CD4-positive, alpha-beta T cell treated with Interleukin-17A for 4 hours (primary cell): ENCODE data around the gene U2AF2.

ENCODE experiments used
- DNase-seq: peaks from one replicate; pipeline ENCODE4 v3.0.0-alpha.2; 2020; ENCODE audit warnings: mixed read lengths

The U2AF2 gene

GRCh38 chr19:55677572-55678028 lies 22.8 kb downstream of the U2AF2 start:
- DNase-seq = no peak

- no peak for DNase-seq
These were observed 23.4 kb downstream of the U2AF2 start for GRCh38 chr19:55678121-55678671.

DNA sequence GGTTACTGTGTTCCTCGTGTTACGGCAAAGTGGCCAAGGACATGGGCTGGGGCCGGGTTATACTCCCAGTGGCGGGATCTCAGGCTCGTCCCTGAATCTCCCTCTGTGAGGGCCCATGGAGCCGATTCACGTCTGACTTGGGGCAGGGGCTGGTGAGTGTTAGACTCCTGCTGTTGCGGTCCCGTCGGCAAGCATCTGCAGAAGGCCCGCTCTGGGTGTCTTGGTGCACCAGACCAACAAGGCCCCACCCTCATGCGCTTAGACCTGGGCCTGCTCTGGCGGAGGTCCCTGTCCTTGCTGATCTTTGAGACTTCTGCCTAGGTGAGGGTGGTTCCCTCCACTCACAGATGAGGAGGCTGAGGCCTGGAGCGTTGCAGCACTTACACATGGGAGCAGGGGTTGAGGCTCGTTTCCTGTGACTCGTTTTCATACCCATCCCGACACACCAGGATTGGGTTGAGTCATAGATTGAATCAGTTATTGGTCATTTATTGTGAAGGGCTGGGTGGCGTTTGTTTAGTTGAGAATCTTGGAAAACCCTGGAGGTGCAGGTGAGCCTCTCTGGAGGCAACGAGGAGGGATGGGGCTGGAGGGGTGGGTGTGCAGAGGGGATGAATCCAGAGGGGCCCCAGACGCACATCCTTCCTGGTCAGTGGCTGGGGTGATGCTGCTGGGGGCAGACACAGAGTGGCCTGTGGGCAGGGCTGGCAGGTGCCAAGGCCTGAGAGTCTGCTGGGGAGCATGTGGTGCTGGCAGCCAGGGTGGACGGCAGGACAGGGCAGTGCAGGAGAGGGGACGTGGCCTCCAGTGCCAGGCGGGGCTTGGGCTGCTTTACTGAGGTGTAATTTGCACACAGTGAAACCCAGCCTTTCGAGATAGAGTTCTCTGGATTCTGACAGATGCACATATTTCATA lies 24.8 kb downstream of the U2AF2 start:
- DNase-seq = no peak

DNA sequence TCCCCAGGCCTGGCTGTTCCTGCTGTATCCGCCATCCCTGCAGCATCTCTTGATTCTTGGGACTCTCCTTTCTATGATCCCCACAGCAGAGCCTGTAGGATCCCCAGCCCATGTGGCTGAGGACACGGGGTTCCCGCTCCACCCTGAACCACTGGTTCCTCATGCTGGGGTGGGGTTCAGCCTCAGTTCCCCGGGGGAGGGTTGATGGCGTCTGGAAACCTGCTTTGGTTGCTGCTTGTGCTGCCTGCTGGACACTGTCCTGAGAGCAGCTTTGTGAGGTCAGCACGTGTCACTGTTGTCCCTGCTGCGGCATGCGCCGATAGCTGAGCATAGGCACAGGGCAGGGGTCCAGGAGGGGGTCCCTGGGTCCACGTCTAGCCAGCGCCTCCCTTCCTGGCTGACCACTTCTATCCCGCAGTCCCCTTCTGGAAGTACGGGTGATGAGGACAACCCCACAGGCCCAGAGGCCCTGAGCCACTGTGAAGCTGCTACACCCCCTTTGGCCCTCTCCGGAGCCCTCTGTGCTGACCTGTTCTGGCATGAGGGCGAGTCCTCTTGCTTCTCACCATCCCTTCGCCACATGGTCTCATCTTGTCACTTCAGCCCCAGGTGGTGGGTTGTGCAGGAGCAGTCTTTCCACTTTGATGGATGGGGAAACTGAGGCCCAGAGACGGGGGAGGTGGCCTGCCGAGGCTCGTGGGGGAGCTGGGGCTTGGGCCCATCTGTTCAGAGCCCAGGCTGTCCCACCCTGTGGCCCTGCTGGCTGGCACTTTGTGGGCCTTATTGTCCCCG lies 25.7 kb downstream of the U2AF2 start:
- no peak for DNase-seq

- DNase-seq = no peak
These were observed 26.6 kb downstream of the U2AF2 start for GRCh38 chr19:55681131-55682092.

DNA sequence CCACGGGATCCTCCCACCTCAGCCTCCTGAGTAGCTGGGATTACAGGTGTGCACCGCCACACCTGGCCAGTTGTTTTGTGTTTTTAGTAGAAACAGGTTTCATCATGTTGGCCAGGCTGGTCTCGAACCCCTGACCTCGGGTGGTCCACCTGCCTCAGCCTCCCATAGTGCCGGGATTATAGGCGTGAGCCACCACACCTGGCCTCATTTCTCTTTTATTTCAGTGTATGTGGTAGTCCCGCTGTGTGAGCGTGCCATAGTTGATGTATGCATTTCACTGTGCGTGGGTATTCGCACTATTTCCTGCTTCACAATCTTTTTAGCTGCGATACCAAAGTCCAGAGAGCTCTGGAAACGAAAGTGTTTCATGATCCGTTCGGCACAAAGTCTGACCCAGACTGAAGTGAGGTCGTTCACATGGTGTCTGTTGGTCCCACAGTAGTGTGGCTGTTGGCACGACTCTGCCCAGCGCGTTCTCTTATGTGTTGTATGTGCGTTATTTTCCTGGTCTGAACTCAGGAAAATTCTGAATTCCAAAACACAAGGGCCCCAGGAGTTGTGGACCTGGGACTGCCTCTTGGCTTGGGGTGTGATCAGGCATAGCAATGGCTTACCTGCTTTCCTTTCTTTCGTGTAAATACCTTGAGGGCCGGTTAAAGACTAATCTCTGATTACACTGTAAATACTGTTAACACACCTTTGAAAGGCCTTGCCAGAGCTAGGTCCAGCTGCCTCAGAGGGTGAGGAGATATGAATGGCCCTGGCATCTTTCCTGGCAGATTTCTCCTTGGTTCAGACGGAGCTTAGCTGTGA lies 28.8 kb downstream of the U2AF2 start:
- DNase-seq = no peak

DNA sequence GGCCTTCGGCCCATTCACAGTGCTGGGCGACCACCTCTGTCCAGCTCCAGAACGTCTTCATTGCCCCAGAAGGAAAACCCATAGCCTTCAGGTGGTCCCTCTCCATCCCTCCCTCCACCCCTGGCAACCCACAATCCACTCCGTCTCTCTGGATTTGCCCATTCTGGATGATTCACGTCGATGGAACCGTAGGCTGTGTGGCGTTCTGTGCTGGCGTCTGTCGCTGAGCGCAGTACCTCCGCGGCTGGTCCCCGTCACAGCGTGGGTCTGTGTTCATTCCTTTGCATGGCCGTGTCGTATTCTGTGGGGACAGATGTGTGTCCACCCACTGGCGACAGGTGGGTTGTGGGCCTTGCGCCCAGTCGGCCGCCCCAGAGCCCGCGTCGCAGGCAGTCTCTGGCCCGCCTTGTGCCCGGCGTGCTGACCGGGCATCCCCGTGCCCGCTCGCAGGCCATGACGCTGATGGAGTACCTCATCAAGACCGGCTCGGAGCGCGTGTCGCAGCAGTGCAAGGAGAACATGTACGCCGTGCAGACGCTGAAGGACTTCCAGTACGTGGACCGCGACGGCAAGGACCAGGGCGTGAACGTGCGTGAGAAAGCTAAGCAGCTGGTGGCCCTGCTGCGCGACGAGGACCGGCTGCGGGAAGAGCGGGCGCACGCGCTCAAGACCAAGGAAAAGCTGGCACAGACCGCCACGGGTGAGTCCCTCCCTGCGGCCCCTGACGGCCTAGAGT lies 30.3 kb downstream of the U2AF2 start:
- no peak for DNase-seq

DNA sequence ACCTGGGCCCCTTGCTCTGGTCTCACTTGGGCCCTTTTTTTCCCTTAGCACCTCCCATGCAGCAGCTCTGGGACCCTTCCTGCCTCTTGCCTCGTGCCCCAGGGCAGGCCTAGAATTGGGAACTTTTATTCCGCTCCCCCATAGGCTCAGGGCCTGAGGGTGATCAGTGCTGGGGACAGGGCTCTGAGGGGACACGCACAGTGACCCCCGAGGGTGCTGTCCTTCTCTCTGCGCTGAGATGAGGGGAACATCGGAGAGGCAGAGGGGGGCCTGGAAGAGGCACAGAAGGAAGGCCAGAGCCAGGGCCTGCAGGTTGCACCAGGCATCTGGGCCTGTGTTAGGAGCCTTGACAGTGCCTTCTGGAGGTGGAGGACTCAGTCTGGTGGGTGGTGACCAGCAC lies 30.9 kb downstream of the U2AF2 start:
- no peak for DNase-seq

GRCh38 chr19:55686311-55687050 lies 31.6 kb downstream of the U2AF2 start:
- no peak for DNase-seq

- DNase-seq = no peak
These were observed 32.7 kb downstream of the U2AF2 start for GRCh38 chr19:55687281-55688201.

DNA sequence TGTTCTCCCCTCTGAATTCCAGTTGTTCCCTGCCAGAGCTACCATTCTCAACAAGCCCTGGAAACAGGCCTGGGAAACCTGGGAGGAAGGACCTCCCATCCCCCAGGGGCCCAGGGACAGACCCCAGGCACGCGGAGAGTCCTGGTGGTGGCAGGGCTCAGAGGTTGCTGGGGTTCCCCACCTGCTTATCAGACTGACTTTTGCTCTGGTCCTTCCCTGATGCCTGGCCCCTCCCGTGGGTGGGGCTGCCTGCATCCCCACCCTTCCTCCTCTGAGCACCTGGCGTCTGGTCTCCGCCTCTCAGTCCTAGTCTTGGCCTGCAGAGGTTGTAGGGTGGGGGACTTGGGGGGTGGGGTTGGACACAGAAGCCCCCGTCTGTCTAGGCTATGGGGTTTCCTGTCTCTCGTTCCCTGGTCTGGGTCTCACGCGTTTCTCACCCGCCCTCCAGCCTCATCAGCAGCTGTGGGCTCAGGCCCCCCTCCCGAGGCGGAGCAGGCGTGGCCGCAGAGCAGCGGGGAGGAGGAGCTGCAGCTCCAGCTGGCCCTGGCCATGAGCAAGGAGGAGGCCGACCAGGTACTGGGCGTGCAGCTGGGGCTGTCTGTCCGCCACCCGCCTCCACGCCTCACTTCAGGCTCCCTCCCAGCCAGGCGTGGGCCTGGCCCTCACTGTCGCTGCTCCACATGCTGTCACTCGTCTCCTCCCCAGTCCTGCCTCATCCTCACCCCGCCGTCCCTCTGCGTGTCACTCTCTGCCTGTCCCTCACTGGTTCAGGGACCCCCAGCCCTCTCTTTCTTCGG lies 33.8 kb downstream of the U2AF2 start:
- no peak for DNase-seq

- no peak for DNase-seq
These were observed 34.7 kb downstream of the U2AF2 start for GRCh38 chr19:55689411-55690108.

- no peak for DNase-seq
These were observed 35.4 kb downstream of the U2AF2 start for GRCh38 chr19:55690109-55690768.

- no peak for DNase-seq
These were observed 36.1 kb downstream of the U2AF2 start for GRCh38 chr19:55690769-55691545.

DNA sequence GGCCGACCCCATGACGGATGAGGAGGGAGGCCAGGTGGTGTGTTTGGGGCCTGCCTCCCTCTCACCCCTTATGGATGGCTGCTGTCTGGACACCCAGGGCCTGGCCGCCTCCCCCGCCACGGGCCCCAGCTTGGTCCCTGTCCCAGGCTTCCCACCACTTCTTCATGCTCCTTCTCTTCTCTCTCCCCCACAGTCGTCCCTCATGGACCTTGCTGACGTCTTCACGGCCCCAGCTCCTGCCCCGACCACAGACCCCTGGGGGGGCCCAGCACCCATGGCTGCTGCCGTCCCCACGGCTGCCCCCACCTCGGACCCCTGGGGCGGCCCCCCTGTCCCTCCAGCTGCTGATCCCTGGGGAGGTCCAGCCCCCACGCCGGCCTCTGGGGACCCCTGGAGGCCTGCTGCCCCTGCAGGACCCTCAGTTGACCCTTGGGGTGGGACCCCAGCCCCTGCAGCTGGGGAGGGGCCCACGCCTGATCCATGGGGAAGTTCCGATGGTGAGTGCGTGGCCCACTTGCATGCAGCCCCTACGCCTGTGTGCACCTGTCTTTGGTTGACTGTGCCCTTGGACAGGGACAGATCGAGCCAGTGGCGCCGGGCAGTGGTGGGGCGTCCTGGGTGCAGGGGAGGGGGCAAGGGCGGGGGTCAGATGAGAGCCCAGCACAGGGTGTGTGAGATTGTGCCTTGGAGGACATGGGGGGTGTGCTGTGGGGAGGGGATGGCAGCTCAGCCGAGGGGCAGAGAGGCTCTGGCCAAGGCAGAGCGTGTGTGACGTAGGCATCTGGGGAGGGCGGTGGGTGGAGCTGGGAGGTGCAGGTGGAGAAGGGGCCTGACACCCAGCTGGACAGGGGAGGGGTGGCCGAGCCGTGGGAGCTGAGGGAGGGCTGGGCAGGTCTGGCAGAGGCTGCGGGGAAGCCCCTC lies 37.0 kb downstream of the U2AF2 start:
- peak; percentile 1 for DNase-seq
